ENCODE measurements around the gene FAM117B. TPM values are rescaled to one million over a fixed set of nuclear protein-coding genes. Genes with fewer than 3 reads are reported as not detected.

FAM117B gene
- total RNA-seq, 2 experiments from 2014 or later, result 4.2 to 18.4 TPM

GRCh38 chr2:202749477-202749876, 114.7 kb downstream of the FAM117B start:
- no peaks in the 10 kb centered on the region for H3K36me3 ChIP-seq (ENCODE audit: insufficient read depth, low read length)
- H3K9me2 ChIP-seq (ENCODE audit: insufficient read depth, low read length), result no peaks in the 10 kb centered on the region
- no peak for TF ChIP-seq EZH2phosphoT487 (IDR thresholded peaks at IDR 0.05; ENCODE audit: borderline replicate concordance, low read depth, low read length)
- no peak for TF ChIP-seq CTCF (conservative IDR thresholded peaks at IDR 0.05; ENCODE audit: low read length)
- H3K4me1 ChIP-seq (ENCODE audit: insufficient read depth, low read length, poor library complexity, severe bottlenecking), result peaks cover 12% of the 10 kb centered on the region
- no peak overlapping the region for H3K4me3 ChIP-seq (ENCODE audit: low read depth, low read length, poor library complexity, severe bottlenecking)
- H3K4me2 ChIP-seq (ENCODE audit: low read length), result no peak overlapping the region
- POLR2A ChIA-PET, result interaction anchor here (0.6 to 1.0 kb wide), 3 partner anchors 11 to 1611 kb away, joined by 3 to 5 read pairs (median 4); no protein-coding TSS in a partner anchor
- H3K9me3 ChIP-seq (ENCODE audit: low read length), result 0 out of 2 replicates have a peak, but pooled peaks cover under 1% of the 10 kb centered on the region
- CTCF ChIA-PET (ENCODE audit: unreplicated experiment), result no interaction called here
- H3K27ac ChIP-seq (ENCODE audit: low read depth, low read length, poor library complexity, severe bottlenecking), result no peak overlapping the region
- no peaks in the 10 kb centered on the region for H4K20me1 ChIP-seq (ENCODE audit: insufficient read depth, low read length)
- H3K79me2 ChIP-seq (ENCODE audit: insufficient read depth, low read depth, low read length), result no peaks in the 10 kb centered on the region
- BruUV-seq (replicated peaks), result no TSS peak
- H2AFZ ChIP-seq (ENCODE audit: low read length), result no peak overlapping the region
- intact Hi-C loops (cut with micrococcal nuclease; ENCODE audit: unreplicated experiment), result no loop called here
- DNase-seq (ENCODE audit: low spot score), result no peak

- Histone ChIP-seq H3K4me3 (ENCODE audit: low read depth, low read length, poor library complexity, severe bottlenecking) (no peak overlapping the region), H3K9me2 (ENCODE audit: insufficient read depth, low read length) (no peaks in the 10 kb centered on the region), H3K4me2 (ENCODE audit: low read length) (peak overlapping the region; percentile 54), H2AFZ (ENCODE audit: low read length) (0 out of 2 replicates have a peak overlapping the region, but pooled peaks have one; percentile 21), H3K27ac (ENCODE audit: low read depth, low read length, poor library complexity, severe bottlenecking) (peak overlapping the region; percentile 8), H3K9me3 (ENCODE audit: low read length) (no peaks in the 10 kb centered on the region), H3K79me2 (ENCODE audit: insufficient read depth, low read depth, low read length) (no peaks in the 10 kb centered on the region), H4K20me1 (ENCODE audit: insufficient read depth, low read length) (no peaks in the 10 kb centered on the region), H3K36me3 (ENCODE audit: insufficient read depth, low read length) (no peaks in the 10 kb centered on the region), H3K4me1 (ENCODE audit: insufficient read depth, low read length, poor library complexity, severe bottlenecking) (peaks cover 12% of the 10 kb centered on the region)
- intact Hi-C loops (cut with micrococcal nuclease; ENCODE audit: unreplicated experiment), result loop anchor here (2.0 kb wide), 1 partner anchor 114 kb away; no protein-coding TSS in a partner anchor
- ChIA-PET CTCF (ENCODE audit: unreplicated experiment) (no interaction called here), POLR2A (interaction anchor here (0.5 to 1.9 kb wide), 7 partner anchors 16 to 341 kb away, joined by 3 to 5 read pairs (median 4); partner anchors contain the start of gene FAM117B)
- TF ChIP-seq CTCF (conservative IDR thresholded peaks at IDR 0.05; ENCODE audit: low read length) (no peak), EZH2phosphoT487 (IDR thresholded peaks at IDR 0.05; ENCODE audit: borderline replicate concordance, low read depth, low read length) (no peak)
- no TSS peak for BruUV-seq (replicated peaks)
- peak; percentile 38 for DNase-seq (ENCODE audit: low spot score)
These were observed 116.1 kb downstream of the FAM117B start for GRCh38 chr2:202750763-202751427.

GRCh38 chr2:202752071-202752470, 117.3 kb downstream of the FAM117B start:
- no peaks in the 10 kb centered on the region for H3K9me3 ChIP-seq (ENCODE audit: low read length)
- H3K4me2 ChIP-seq (ENCODE audit: low read length), result no peak overlapping the region
- peaks cover 2% of the 10 kb centered on the region; the same call in 1 of the 2 replicates for H3K36me3 ChIP-seq (ENCODE audit: insufficient read depth, low read length)
- no peaks in the 10 kb centered on the region for H3K9me2 ChIP-seq (ENCODE audit: insufficient read depth, low read length)
- ChIA-PET POLR2A (interaction anchor here (0.6 to 1.9 kb wide), 9 partner anchors 13 to 949 kb away, joined by 3 to 5 read pairs (median 4); partner anchors contain the start of gene FAM117B), CTCF (ENCODE audit: unreplicated experiment) (no interaction called here)
- TF ChIP-seq EZH2phosphoT487 (IDR thresholded peaks at IDR 0.05; ENCODE audit: borderline replicate concordance, low read depth, low read length) (no peak), CTCF (conservative IDR thresholded peaks at IDR 0.05; ENCODE audit: low read length) (no peak)
- no peak for DNase-seq (ENCODE audit: low spot score)
- no peak overlapping the region for H3K4me3 ChIP-seq (ENCODE audit: low read depth, low read length, poor library complexity, severe bottlenecking)
- peaks cover 12% of the 10 kb centered on the region for H3K4me1 ChIP-seq (ENCODE audit: insufficient read depth, low read length, poor library complexity, severe bottlenecking)
- no TSS peak for BruUV-seq (replicated peaks)
- H3K79me2 ChIP-seq (ENCODE audit: insufficient read depth, low read depth, low read length), result no peaks in the 10 kb centered on the region
- no peak overlapping the region for H3K27ac ChIP-seq (ENCODE audit: low read depth, low read length, poor library complexity, severe bottlenecking)
- H4K20me1 ChIP-seq (ENCODE audit: insufficient read depth, low read length), result no peaks in the 10 kb centered on the region
- H2AFZ ChIP-seq (ENCODE audit: low read length), result no peak overlapping the region
- intact Hi-C loops (cut with micrococcal nuclease; ENCODE audit: unreplicated experiment), result no loop called here

Measured in OCI-LY7 (cell line).